ENCODE results near the gene ATXN7L1.

Gene ATXN7L1

DNA sequence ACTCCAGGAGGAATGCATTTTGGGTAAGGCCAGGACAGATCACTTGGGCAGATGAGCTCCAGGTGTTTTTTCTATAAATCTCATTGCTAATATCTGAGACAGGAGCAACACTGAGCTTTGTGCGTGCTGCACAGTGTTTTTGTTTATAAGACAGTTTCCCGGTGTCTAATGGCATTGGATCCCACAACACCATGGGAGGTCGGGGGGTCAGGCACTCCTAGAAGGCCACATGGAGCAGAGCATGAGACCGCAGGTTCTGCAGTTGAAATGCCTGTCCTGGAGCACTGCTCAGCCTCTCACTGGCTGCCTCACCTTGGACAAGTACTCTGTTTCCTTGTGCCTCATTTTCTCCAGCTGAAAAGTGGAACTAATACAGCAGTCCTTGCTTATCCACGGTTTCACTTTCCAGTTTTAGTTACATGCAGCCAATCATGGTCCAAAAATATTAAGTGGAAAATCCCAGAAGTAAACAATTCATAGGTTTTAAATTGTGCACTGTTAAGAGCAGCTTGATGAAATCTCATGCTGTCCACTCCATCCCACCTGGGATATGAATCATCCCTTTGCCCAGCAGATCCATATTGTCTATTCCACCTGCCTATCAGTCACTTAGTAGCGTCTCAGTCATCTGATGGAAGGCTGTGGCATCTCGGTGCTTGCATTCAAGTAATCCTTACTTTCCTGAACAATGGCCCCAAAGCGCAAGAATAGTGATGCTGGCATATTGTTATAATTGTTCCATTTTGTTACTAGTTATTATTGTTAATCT is 35.2 kb downstream of the ATXN7L1 start:
- peak overlapping the region; percentile 55 for H3K27ac ChIP-seq
- POLR2A ChIA-PET (ENCODE audit: low non-redundant PET), result interaction anchor here (1.1 kb wide), 1 partner anchor 10 kb away, joined by 4 read pairs; no protein-coding TSS in a partner anchor
- TF ChIP-seq, protein P1, sequence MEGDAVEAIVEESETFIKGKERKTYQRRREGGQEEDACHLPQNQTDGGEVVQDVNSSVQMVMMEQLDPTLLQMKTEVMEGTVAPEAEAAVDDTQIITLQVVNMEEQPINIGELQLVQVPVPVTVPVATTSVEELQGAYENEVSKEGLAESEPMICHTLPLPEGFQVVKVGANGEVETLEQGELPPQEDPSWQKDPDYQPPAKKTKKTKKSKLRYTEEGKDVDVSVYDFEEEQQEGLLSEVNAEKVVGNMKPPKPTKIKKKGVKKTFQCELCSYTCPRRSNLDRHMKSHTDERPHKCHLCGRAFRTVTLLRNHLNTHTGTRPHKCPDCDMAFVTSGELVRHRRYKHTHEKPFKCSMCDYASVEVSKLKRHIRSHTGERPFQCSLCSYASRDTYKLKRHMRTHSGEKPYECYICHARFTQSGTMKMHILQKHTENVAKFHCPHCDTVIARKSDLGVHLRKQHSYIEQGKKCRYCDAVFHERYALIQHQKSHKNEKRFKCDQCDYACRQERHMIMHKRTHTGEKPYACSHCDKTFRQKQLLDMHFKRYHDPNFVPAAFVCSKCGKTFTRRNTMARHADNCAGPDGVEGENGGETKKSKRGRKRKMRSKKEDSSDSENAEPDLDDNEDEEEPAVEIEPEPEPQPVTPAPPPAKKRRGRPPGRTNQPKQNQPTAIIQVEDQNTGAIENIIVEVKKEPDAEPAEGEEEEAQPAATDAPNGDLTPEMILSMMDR (conservative IDR thresholded peaks at IDR 0.05; ENCODE audit: low read depth), result no peak
- no peak for DNase-seq (ENCODE audit: low spot score)
- CTCF ChIA-PET, result no interaction called here

DNA sequence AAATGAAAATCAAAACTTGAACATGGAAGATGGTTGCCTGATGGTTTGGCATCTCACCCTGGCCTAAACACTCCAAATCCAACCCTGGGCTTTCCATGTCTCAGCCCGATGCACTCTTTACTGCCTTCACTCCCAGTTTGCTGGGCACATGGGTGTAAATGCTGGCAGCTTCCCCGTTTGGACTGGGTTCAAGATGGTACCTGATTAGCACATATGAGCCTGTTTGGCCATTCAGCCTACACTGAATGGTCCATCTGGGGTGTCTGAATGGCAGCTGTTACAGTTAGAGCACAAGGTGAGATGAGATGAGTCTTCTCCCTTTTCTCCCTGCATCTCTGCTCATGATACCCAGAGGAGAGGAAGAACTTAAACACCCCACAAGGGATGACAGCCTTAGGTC is 37.1 kb downstream of the ATXN7L1 start:
- ChIA-PET CTCF (no interaction called here), POLR2A (ENCODE audit: low non-redundant PET) (no interaction called here)
- TF ChIP-seq, protein P1 (conservative IDR thresholded peaks at IDR 0.05; ENCODE audit: low read depth), result no peak
- DNase-seq (ENCODE audit: low spot score), result no peak
- H3K27ac ChIP-seq, result peak overlapping the region; percentile 75

DNA sequence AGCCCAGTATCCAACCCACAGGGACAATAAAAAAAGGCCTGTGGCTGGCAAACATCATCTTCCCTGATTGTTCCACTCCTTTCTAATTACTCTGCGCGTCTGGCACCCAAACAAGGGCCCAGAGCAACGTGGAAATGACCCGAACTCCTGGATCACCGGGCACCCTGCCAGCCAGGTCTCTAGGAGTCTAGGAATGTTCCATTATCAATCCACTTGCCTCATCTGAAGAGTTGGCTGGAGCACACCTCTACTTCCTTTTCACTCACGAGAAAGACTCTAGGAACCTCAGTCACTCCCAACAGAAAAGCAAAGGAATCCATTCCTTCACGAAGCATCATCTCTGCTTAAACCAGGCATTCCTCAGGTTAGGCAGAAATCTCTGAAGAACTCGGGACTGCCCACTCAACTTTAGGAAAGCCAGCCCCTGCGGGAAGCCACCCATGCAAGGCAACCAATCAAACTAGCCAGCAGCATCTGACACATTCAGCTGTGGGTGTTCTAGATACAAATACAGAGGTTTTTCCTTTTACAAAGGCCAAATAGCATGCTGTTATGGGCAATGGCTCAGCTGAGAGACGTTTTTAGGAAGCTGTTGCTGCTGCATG is 37.7 kb downstream of the ATXN7L1 start:
- POLR2A ChIA-PET (ENCODE audit: low non-redundant PET), result no interaction called here
- CTCF ChIA-PET, result no interaction called here
- peak overlapping the region; percentile 75 for H3K27ac ChIP-seq
- DNase-seq (ENCODE audit: low spot score), result peak; percentile 22
- TF ChIP-seq, protein P1 (conservative IDR thresholded peaks at IDR 0.05; ENCODE audit: low read depth), result no peak

DNA sequence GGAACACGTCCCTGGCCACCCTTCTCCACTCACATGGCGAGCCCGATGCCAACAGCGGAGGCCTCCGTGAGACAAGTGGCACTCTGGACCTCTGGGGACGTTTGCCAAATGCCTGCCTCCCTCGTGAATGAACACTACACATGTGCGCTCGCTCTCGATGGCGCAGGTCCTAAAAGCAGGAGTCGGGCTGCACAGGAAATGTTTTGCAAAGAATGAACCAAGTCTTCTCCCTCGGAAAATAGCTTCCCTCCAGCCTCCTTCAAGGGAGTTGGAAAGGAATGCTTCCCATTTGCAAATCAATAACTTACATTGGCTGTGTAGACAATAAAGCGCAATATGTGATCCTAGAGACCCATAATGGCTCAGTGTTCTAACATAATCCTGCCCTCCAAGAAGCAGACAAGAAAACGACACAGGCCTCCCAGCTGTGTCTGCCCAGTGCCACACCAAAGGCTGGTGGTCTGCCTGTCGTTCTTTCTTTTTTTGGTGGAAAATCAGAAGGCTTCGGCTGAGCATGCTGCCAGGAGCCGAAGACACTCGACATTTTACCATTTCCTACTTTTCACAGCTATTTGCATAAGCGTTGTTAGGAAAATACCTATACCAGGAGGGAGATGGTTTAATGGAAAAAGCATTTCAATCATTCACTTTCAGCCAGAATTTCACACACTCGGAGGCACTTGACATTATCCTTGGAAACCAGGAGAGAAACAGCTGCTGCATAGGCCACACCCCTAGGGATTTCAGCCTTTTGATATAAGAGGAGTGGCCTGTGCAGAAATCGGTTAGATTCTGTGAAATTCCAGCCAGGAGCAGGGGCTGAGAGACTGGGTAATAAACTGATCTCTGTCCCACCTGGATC is 38.4 kb downstream of the ATXN7L1 start:
- ChIA-PET CTCF (no interaction called here), POLR2A (ENCODE audit: low non-redundant PET) (no interaction called here)
- DNase-seq (ENCODE audit: low spot score), result no peak

DNA sequence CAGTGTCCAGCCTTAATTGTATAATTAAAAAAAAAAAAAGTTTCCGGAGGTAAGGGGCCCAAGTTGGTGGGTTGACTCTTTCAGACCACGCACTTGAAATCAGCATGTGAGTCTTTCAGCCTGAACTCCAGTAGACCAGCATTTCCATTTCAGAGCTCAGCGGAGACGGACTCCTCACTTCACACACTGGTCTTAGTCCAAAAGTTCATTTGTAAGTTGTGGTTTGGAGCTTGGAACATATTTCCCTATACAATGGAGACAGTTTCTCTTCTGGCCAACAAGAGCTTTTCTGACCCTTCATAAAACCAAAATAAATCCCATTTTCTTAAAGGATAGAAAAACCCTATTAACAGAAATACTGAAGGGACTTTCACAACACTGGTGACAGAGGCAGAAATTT is 41.0 kb downstream of the ATXN7L1 start:
- TF ChIP-seq, protein P1 (conservative IDR thresholded peaks at IDR 0.05; ENCODE audit: low read depth), result no peak
- no peak overlapping the region for H3K27ac ChIP-seq
- DNase-seq (ENCODE audit: low spot score), result no peak
- CTCF ChIA-PET, result interaction anchor here (0.6 kb wide), 2 partner anchors 31 to 660 kb away, joined by 3 read pairs; no protein-coding TSS in a partner anchor
- POLR2A ChIA-PET (ENCODE audit: low non-redundant PET), result no interaction called here

More for the DNA sequence above, 38.4 kb downstream of the ATXN7L1 start:
- peak overlapping the region; percentile 75 for H3K27ac ChIP-seq
- TF ChIP-seq, protein P1 (conservative IDR thresholded peaks at IDR 0.05; ENCODE audit: low read depth), result no peak

DNA sequence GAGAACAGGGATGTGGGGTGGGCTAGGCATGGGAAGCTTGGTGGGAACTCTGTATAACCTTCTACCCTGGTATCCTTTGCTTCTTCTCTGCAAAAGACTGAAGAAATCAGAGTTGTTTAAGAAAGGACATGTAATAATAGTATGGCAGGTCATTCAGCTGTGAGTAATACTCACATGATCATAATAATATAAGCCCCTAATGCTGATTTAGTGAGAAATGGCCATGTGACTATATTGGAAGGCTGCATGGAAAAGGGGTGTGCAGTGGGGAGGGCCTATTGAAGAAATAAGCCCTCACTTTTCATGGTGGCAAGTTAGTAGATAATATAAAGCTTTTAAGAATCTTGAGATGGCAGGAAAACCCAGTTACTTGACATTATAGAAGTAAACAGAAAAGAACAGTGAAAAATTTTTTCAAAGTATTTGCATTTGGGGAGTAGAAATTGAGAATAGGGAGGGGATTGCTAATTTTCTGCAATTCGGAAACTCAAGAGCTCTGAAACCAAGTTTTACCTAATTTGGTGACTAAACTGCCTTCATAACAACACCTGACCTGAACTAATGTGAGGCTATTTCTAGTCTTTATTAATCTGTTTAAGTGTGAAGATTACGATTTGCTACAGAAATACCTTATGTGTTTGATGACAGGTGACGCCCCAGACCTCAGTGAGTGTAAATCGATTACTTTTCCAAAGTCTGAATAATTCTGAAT is 44.4 kb downstream of the ATXN7L1 start:
- H3K27ac ChIP-seq, result no peak overlapping the region
- DNase-seq (ENCODE audit: low spot score), result no peak
- TF ChIP-seq, protein P1 (conservative IDR thresholded peaks at IDR 0.05; ENCODE audit: low read depth), result no peak
- POLR2A ChIA-PET (ENCODE audit: low non-redundant PET), result no interaction called here
- CTCF ChIA-PET, result interaction anchor here (0.6 kb wide), 2 partner anchors 210 to 288 kb away, joined by 3 to 4 read pairs; no protein-coding TSS in a partner anchor

All from RWPE1 (cell line).